Gastrocnemius medialis (tissue), 4 donors: ENCODE measurements around the gene MAD1L1. TPM values are rescaled to one million over a fixed set of nuclear protein-coding genes. Genes with fewer than 3 reads are reported as not detected.

Source experiments
- ATAC-seq, 2 donors: fragments of 150-250 bp; one replicate each; pipeline ENCODE4 v1.9.1; 2016
- DNase-seq, 2 donors: peaks; one replicate each; pipeline ENCODE4 v3.0.0-alpha.2; 2019
- H3K27ac ChIP-seq, 4 donors: fragments of 200-600 bp; sonication (generic); 1 replicate in 1 of 4; 2 replicates in 3 of 4; pipeline ENCODE4 v1.5.1; 2016 to 2018; ENCODE audit warnings: mild to moderate bottlenecking in 2 of 4, moderate library complexity in 1 of 4
- H3K27me3 ChIP-seq, 3 donors: fragments of 200-600 bp; sonication (generic) in 2 of 3; 1 replicate in 1 of 3; 2 replicates in 2 of 3; pipeline versions ENCODE4 v1.5.1 to v1.6.0; 2016 to 2019; ENCODE audit warnings: mild to moderate bottlenecking in 1 of 3, moderate library complexity in 1 of 3
- H3K36me3 ChIP-seq, 2 donors: fragments of 200-600 bp; sonication (generic) in 1 of 2; one replicate each; pipeline ENCODE4 v1.5.1; 2017 to 2018
- H3K4me1 ChIP-seq, 2 donors: fragments of 200-600 bp; sonication (generic) in 1 of 2; one replicate each; pipeline ENCODE4 v1.5.1; 2016 to 2017; ENCODE audit warnings: mild to moderate bottlenecking in 2 of 2
- H3K4me3 ChIP-seq, 4 donors: fragments of 200-600 bp; sonication (generic) in 3 of 4; 1 replicate in 1 of 4; 2 replicates in 3 of 4; pipeline ENCODE4 v1.5.1; 2016 to 2019; ENCODE audit warnings: mild to moderate bottlenecking in 2 of 4
- H3K9me3 ChIP-seq, 3 donors: fragments of 200-600 bp; sonication (generic) in 2 of 3; 1 replicate in 1 of 3; 2 replicates in 2 of 3; pipeline ENCODE4 v1.5.1; 2016 to 2019
- POLR2A ChIP-seq, 2 donors: fragments of 450-650 bp; IDR thresholded peaks; one replicate each; pipeline ENCODE4 v1.6.1; 2017; ENCODE audit warnings: antibody characterized with exemption in 2 of 2, mild to moderate bottlenecking in 2 of 2, moderate library complexity in 2 of 2
- in situ Hi-C, 4 donors: fragments of 200-750 bp; cut with MboI; loops; one replicate each; pipeline versions ENCODE4 v1.15.0 to v1.8.0; 2017; ENCODE audit warnings: low sequenced_read_pairs in 4 of 4
- intact Hi-C: fragments of 100-400 bp; cut with DNase I; formaldehyde crosslinking; loops from one replicate; pipeline ENCODE4 v1.15.1; 2023; ENCODE audit warnings: low total_unique reads
- total RNA-seq, 4 donors: library from RNA; depleted of rRNA; stranded (reverse); fragments of >200 nt; gene quantifications; one replicate each; pipeline versions ENCODE4 v1.1.0 to v1.2.3, GENCODE V29; 2016
- TF ChIP-seq, protein P1 (sequence below), 5 experiments: fragments of 450-650 bp in 3 of 5; fragments of 200-600 bp in 2 of 5; sonication (generic) in 2 of 5; IDR thresholded peaks in 4 of 5; conservative IDR thresholded peaks in 1 of 5; 1 replicate in 4 of 5; 2 replicates in 1 of 5; pipeline ENCODE4 v1.5.1; 2016 to 2019; ENCODE audit warnings: antibody characterized with exemption in 5 of 5, mild to moderate bottlenecking in 3 of 5, moderate library complexity in 3 of 5

MAD1L1 gene
- total RNA-seq, 4 donors from 2014 or later = 19.7 to 32.4 (median 22.7) TPM

GRCh38 chr7:2109936-2110609, 122.7 kb downstream of the MAD1L1 start:
- H3K27me3 ChIP-seq = no peaks in the 10 kb centered on the region
- DNase-seq (peak in 1 of 2 donors; percentile 30), ATAC-seq (peak; percentile 16 to 43)
- no peaks in the 10 kb centered on the region for H3K9me3 ChIP-seq
- H3K36me3 ChIP-seq = no peaks in the 10 kb centered on the region
- intact Hi-C loops = loop anchor here (10.0 kb wide), 1 partner anchor 45 kb away; no protein-coding TSS in a partner anchor
- TF ChIP-seq POLR2A (IDR thresholded peaks at IDR 0.05) = no peak
- TF ChIP-seq, protein P1, sequence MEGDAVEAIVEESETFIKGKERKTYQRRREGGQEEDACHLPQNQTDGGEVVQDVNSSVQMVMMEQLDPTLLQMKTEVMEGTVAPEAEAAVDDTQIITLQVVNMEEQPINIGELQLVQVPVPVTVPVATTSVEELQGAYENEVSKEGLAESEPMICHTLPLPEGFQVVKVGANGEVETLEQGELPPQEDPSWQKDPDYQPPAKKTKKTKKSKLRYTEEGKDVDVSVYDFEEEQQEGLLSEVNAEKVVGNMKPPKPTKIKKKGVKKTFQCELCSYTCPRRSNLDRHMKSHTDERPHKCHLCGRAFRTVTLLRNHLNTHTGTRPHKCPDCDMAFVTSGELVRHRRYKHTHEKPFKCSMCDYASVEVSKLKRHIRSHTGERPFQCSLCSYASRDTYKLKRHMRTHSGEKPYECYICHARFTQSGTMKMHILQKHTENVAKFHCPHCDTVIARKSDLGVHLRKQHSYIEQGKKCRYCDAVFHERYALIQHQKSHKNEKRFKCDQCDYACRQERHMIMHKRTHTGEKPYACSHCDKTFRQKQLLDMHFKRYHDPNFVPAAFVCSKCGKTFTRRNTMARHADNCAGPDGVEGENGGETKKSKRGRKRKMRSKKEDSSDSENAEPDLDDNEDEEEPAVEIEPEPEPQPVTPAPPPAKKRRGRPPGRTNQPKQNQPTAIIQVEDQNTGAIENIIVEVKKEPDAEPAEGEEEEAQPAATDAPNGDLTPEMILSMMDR (IDR thresholded peaks at IDR 0.05 in 4 of 5, conservative IDR thresholded peaks at IDR 0.05 in 1 of 5) = no peak
- peaks cover 12 to 21% of the 10 kb centered on the region in 2 donors for H3K4me1 ChIP-seq
- H3K4me3 ChIP-seq = no peak overlapping the region
- H3K27ac ChIP-seq = peak overlapping the region in 2 of 4 donors; percentile 20 to 30
- in situ Hi-C loops = no loop called here

- Histone ChIP-seq H3K4me3 (no peak overlapping the region), H3K27me3 (no peaks in the 10 kb centered on the region), H3K9me3 (no peaks in the 10 kb centered on the region), H3K27ac (peak overlapping the region in 1 of 4 donors; percentile 20), H3K4me1 (peaks cover 19 to 26% of the 10 kb centered on the region in 2 donors), H3K36me3 (no peaks in the 10 kb centered on the region)
- DNase-seq (no peak), ATAC-seq (no peak)
- in situ Hi-C loops = no loop called here
- intact Hi-C loops = loop anchor here (10.0 kb wide), 1 partner anchor 45 kb away; no protein-coding TSS in a partner anchor
- TF ChIP-seq, protein P1 (IDR thresholded peaks at IDR 0.05 in 4 of 5, conservative IDR thresholded peaks at IDR 0.05 in 1 of 5) = no peak
- no peak for TF ChIP-seq POLR2A (IDR thresholded peaks at IDR 0.05)
Measured at GRCh38 chr7:2109251-2109872, 123.4 kb downstream of the MAD1L1 start.

GRCh38 chr7:2108501-2109250, 124.1 kb downstream of the MAD1L1 start:
- TF ChIP-seq, protein P1 (IDR thresholded peaks at IDR 0.05 in 4 of 5, conservative IDR thresholded peaks at IDR 0.05 in 1 of 5) = no peak
- H3K27ac ChIP-seq = no peak overlapping the region
- intact Hi-C loops (loop anchor here (10.0 kb wide), 1 partner anchor 46 kb away; no protein-coding TSS in a partner anchor), in situ Hi-C loops (no loop called here)
- no peaks in the 10 kb centered on the region for H3K9me3 ChIP-seq
- H3K27me3 ChIP-seq = no peaks in the 10 kb centered on the region
- peaks cover 26 to 30% of the 10 kb centered on the region in 2 donors for H3K4me1 ChIP-seq
- ATAC-seq (no peak), DNase-seq (no peak)
- no peak overlapping the region for H3K4me3 ChIP-seq
- H3K36me3 ChIP-seq = no peaks in the 10 kb centered on the region

- intact Hi-C loops = loop anchor here (10.0 kb wide), 1 partner anchor 47 kb away; no protein-coding TSS in a partner anchor
Measured at GRCh38 chr7:2108071-2108455, 124.7 kb downstream of the MAD1L1 start.

More at GRCh38 chr7:2108071-2108455, 124.7 kb downstream of the MAD1L1 start:
- no peaks in the 10 kb centered on the region for H3K27me3 ChIP-seq
- H3K9me3 ChIP-seq = no peaks in the 10 kb centered on the region
- in situ Hi-C loops = no loop called here
- no peak overlapping the region for H3K27ac ChIP-seq
- no peak overlapping the region for H3K4me3 ChIP-seq
- no peaks in the 10 kb centered on the region for H3K36me3 ChIP-seq
- TF ChIP-seq, protein P1 (IDR thresholded peaks at IDR 0.05 in 4 of 5, conservative IDR thresholded peaks at IDR 0.05 in 1 of 5) = no peak
- TF ChIP-seq POLR2A (IDR thresholded peaks at IDR 0.05) = no peak
- DNase-seq = no peak
- peaks cover 28 to 34% of the 10 kb centered on the region in 2 donors for H3K4me1 ChIP-seq
- no peak for ATAC-seq
